K562 (cell line): ENCODE measurements around the gene SCLY. TPM values are rescaled to one million over a fixed set of nuclear protein-coding genes. Genes with fewer than 3 reads are reported as not detected.

Source experiments
- ATAC-seq: fragments of 200-7000 bp; cut with Tn5 transposase; 3 replicates; pipeline ENCODE4 v1.9.1; 2020; ENCODE audit warnings: moderate library complexity
- BruUV-seq: library from RNA; stranded (reverse); fragments of 400-500 nt; replicated peaks from 2 replicates; lab custom pipeline; 2021; lab: Mats Ljungman, UMichigan
- CTCF ChIA-PET: fragments of 300-600 bp; formaldehyde crosslinking; extraction: SDS; loops from one replicate; lab custom pipeline; 2021; ENCODE audit warnings: low intra/inter-chr PET ratio; lab: Yijun Ruan, JAX
- POLR2A ChIA-PET: fragments of 300-600, 350-650 bp; sonication (Branson Sonifier 250); formaldehyde crosslinking; extraction: SDS; loops from one replicate; lab custom pipeline; 2021; ENCODE audit warnings: antibody characterized with exemption, inconsistent platforms; lab: Yijun Ruan, JAX
- DNase-seq, 4 experiments: peaks; one replicate each; pipeline versions ENCODE4 v3.0.0 to v3.0.0-alpha.2; 2011 to 2018; ENCODE audit warnings: low spot score in 3 of 4, mixed read lengths in 3 of 4; ENCODE audit errors: extremely low read depth in 1 of 4
- FAIRE-seq: peaks from 2 replicates; lab custom pipeline; 2011; peaks lifted over from hg19 to GRCh38; lab: Jason Lieb, UNC
- H2AFZ ChIP-seq: 2 replicates; pipeline ENCODE4 v1.6.0; 2011; ENCODE audit warnings: low read depth, low read length, control low read depth, inconsistent platforms
- H3K27ac ChIP-seq: fragments of 200-600 bp; 3 replicates; pipeline ENCODE4 v1.8.0; 2011; ENCODE audit warnings: low read depth, mild to moderate bottlenecking, control low read depth, inconsistent platforms, low read length, moderate library complexity, mixed read lengths; ENCODE audit errors: extremely low read depth
- H3K27me3 ChIP-seq, 2 experiments: fragments of 300-600 bp in 1 of 2; 2 replicates in 1 of 2; 3 replicates in 1 of 2; pipeline versions ENCODE4 v1.6.0 to v1.8.0; 2011; ENCODE audit warnings: inconsistent platforms in 2 of 2, low read length in 2 of 2, mild to moderate bottlenecking in 1 of 2, mixed read lengths in 1 of 2, moderate library complexity in 1 of 2; ENCODE audit not compliant: control insufficient read depth in 2 of 2, insufficient read depth in 2 of 2
- H3K36me3 ChIP-seq: fragments of 300-600 bp; 3 replicates; pipeline ENCODE4 v1.8.0; 2011; ENCODE audit warnings: mild to moderate bottlenecking, low read length, inconsistent platforms; ENCODE audit not compliant: control insufficient read depth, insufficient read depth
- H3K4me1 ChIP-seq, 2 experiments: fragments of 200-600 bp in 1 of 2; replicated peaks in 1 of 2; 2 replicates in 1 of 2; 3 replicates in 1 of 2; pipeline versions ENCODE4 v1.5.1 to v1.8.0; 2011; ENCODE audit warnings: inconsistent platforms in 2 of 2, low read length in 2 of 2, mild to moderate bottlenecking in 1 of 2, mixed read lengths in 1 of 2, moderate library complexity in 1 of 2; ENCODE audit not compliant: control insufficient read depth in 2 of 2, insufficient read depth in 2 of 2
- H3K4me2 ChIP-seq: 2 replicates; pipeline ENCODE4 v1.6.1; 2011; ENCODE audit warnings: low read length, control low read depth, inconsistent platforms, mixed read lengths; ENCODE audit not compliant: insufficient read depth
- H3K4me3 ChIP-seq: fragments of 200-600 bp; sonication (generic), shearing (Covaris generic); 2 replicates; pipeline ENCODE4 v1.5.1; 2016; ENCODE audit warnings: control low read depth, inconsistent platforms
- H3K79me2 ChIP-seq: fragments of 200-600 bp; 3 replicates; pipeline ENCODE4 v1.8.0; 2011; ENCODE audit warnings: low read length, inconsistent platforms; ENCODE audit not compliant: control insufficient read depth, insufficient read depth
- H3K9ac ChIP-seq, 2 experiments: 2 replicates each; pipeline versions ENCODE4 v1.6.0 to v1.6.1; 2011; ENCODE audit warnings: low read depth in 2 of 2, low read length in 2 of 2, control low read depth in 1 of 2, inconsistent platforms in 1 of 2, mild to moderate bottlenecking in 1 of 2, mixed read lengths in 1 of 2; ENCODE audit not compliant: insufficient read depth in 1 of 2
- H3K9me1 ChIP-seq: one replicate; pipeline ENCODE4 v1.6.0; 2011; ENCODE audit warnings: inconsistent platforms, mild to moderate bottlenecking, low read length, moderate library complexity; ENCODE audit not compliant: control insufficient read depth, insufficient read depth
- H3K9me3 ChIP-seq: replicated peaks from 2 replicates; pipeline ENCODE4 v1.5.1; 2011; ENCODE audit warnings: low read depth, low read length, inconsistent platforms; ENCODE audit not compliant: control insufficient read depth, insufficient read depth
- H4K20me1 ChIP-seq: replicated peaks from 2 replicates; pipeline ENCODE4 v1.6.1; 2011; ENCODE audit warnings: low read length, inconsistent platforms, mixed read lengths; ENCODE audit not compliant: control insufficient read depth, insufficient read depth
- PTRF ChIP-seq: fragments of 450-650 bp; IDR thresholded peaks from 2 replicates; pipeline ENCODE4 v1.6.1; 2016; ENCODE audit warnings: mild to moderate bottlenecking, missing genetic modification characterization, missing compliant biosample characterization
- ZNF316 ChIP-seq: fragments of 450-650 bp; IDR thresholded peaks from 2 replicates; pipeline ENCODE4 v1.6.1; 2016
- WGBS: fragments of 100-300 bp; shearing (Covaris generic); methylation state at CpG from one replicate; pipeline ENCODE4 v1.1.6; 2016; ENCODE audit warnings: low coverage, mixed read lengths; ENCODE audit not compliant: insufficient coverage; ENCODE audit errors: missing lambda C conversion rate; 5-methylcytosine and 5-hydroxymethylcytosine counted together
- in situ Hi-C: fragments of 300-500 bp; cut with MboI; formaldehyde crosslinking; loops from 4 replicates; pipeline ENCODE4 v1.15.0; 2018; ENCODE audit warnings: inconsistent platforms, mixed read lengths
- intact Hi-C: fragments of 100-400 bp; cut with micrococcal nuclease; formaldehyde crosslinking; loops from 2 replicates; pipeline ENCODE4 v1.14.2; 2022
- polyA plus RNA-seq, 8 experiments: library from polyadenylated mRNA; depleted of rRNA in 4 of 8; stranded (reverse) in 5 of 8; unstranded in 3 of 8; fragments of >200 nt; fragmentation: Nextera tagmentation in 2 of 8; fragmentation: Illumina TruSeq in 1 of 8; extraction: Ambion mirVana in 2 of 8; extraction: Trizol in 1 of 8; gene quantifications; 2 replicates each; pipeline versions ENCODE4 v1.2.1 to v1.2.3, GENCODE V29; 2011 to 2014; ENCODE audit warnings: inconsistent platforms in 1 of 8, missing spikeins in 1 of 8
- total RNA-seq, 7 experiments: library from RNA; depleted of rRNA in 6 of 7; stranded (reverse); fragments of >200 nt in 6 of 7; fragmentation: Illumina TruSeq in 2 of 7; extraction: Trizol in 2 of 7; gene quantifications; 2 replicates each; pipeline versions ENCODE4 v1.2.1 to v1.2.3, GENCODE V29; 2011 to 2021; ENCODE audit warnings: low replicate concordance in 1 of 7
- TF ChIP-seq, protein P1 (sequence below): fragments of 450-650 bp; IDR thresholded peaks from 2 replicates; pipeline ENCODE4 v1.6.1; 2016; ENCODE audit warnings: borderline replicate concordance

SCLY gene
- total and polyA plus RNA-seq, 9 of the 15 experiments (the other 6 are each of a cell fraction or from before 2014, with no cell fraction given), result 2.6 to 32.2 (median 21.1) TPM

DNA sequence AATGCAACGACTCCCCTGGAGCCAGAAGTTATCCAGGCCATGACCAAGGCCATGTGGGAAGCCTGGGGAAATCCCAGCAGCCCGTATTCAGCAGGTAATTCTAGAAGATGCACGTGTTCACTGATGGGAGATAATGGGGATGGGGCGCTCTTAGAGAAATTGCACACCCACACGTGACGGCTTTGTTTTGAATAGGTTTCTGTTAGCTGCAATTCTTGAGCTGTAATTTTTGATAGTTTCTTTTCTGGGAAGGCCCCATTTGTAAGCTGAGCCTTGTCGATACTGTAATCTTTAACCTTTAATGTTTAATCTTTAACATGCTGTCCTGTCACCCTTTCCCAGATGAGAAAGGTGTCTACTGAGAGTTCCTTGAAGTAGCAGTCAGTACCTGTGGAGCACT, 3.6 kb downstream of the SCLY start (continued):
- TF ChIP-seq, protein P1, sequence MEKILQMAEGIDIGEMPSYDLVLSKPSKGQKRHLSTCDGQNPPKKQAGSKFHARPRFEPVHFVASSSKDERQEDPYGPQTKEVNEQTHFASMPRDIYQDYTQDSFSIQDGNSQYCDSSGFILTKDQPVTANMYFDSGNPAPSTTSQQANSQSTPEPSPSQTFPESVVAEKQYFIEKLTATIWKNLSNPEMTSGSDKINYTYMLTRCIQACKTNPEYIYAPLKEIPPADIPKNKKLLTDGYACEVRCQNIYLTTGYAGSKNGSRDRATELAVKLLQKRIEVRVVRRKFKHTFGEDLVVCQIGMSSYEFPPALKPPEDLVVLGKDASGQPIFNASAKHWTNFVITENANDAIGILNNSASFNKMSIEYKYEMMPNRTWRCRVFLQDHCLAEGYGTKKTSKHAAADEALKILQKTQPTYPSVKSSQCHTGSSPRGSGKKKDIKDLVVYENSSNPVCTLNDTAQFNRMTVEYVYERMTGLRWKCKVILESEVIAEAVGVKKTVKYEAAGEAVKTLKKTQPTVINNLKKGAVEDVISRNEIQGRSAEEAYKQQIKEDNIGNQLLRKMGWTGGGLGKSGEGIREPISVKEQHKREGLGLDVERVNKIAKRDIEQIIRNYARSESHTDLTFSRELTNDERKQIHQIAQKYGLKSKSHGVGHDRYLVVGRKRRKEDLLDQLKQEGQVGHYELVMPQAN, result no peak
- TF ChIP-seq ZNF316, result no peak
- TF ChIP-seq, all 486 proteins: peak for 0

DNA sequence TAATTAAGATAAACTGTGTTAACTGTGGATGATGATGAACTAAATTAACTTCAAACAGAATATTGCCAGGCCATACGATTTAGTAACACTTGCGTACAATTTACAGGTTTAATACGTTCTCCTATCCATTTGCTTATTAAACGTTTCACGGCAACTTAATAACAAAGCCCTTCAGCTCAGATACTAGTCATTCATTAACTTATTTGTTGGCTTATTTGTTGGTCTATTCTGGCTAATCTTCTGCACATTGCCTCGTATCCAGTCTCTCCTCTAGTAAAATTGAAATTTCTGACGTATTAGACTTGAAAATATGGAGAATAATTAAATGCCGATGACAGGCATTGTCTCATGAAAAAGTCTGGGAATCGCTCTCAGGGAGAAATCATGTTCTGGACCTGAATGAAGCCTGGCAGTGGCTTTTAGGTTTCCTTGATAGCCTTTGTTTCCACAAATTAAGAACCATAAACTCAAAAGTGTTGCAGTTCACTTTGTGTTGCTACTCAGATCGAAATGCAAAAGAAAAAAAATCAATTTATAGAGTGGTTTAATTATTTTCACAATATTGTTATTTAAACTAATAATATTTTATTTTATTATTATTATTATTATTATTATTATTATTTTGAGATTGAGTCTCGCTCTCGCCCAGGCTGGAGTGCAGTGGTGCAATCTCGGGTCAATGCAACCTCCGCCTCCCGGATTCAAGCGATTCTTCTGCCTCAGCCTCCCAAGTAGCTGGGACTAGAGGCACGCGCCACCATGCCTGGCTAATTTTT, 4.5 kb downstream of the SCLY start:
- Histone ChIP-seq H3K79me2 (peaks cover 33% of the 10 kb centered on the region), H3K9me1 (no peaks in the 10 kb centered on the region), H3K27ac (no peak overlapping the region), H3K36me3 (peaks cover 63% of the 10 kb centered on the region), H4K20me1 (no peaks in the 10 kb centered on the region), H3K4me1 (peaks cover 4 to 10% of the 10 kb centered on the region in 2 experiments; a peak in 4 of 5 replicates), H2AFZ (no peak overlapping the region), H3K9me3 (no peaks in the 10 kb centered on the region), H3K9ac (no peak overlapping the region), H3K4me3 (no peak overlapping the region), H3K4me2 (no peak overlapping the region), H3K27me3 (no peaks in the 10 kb centered on the region)
- FAIRE-seq (no peak), ATAC-seq (no peak), DNase-seq (no peak)
- no peak for TF ChIP-seq PTRF
- POLR2A ChIA-PET, result interaction anchor here (1.5 kb wide), 1 partner anchor 9 kb away, joined by 4 read pairs; no protein-coding TSS in a partner anchor
- intact Hi-C loops, result no loop called here
- in situ Hi-C loops, result no loop called here
- 79% methylated on average over 12 of the region's 18 CpGs for WGBS
- no TSS peak for BruUV-seq
- CTCF ChIA-PET, result no interaction called here
